Endodermal cell (in vitro differentiated cells): ENCODE results near the gene TMEM61. TPM values are rescaled to one million over a fixed set of nuclear protein-coding genes. Genes with fewer than 3 reads are reported as not detected.

Source experiments
- DNase-seq: peaks from one replicate; pipeline ENCODE4 v3.0.0-alpha.2; 2017
- H3K27ac ChIP-seq: 2 replicates; pipeline ENCODE4 v1.5.1; 2013; ENCODE audit warnings: mild to moderate bottlenecking, low read depth, low read length, moderate library complexity
- H3K27me3 ChIP-seq: 2 replicates; pipeline ENCODE4 v1.6.1; 2013; ENCODE audit warnings: mild to moderate bottlenecking, low read length, moderate library complexity; ENCODE audit not compliant: insufficient read depth, control insufficient read depth, poor library complexity, severe bottlenecking
- H3K36me3 ChIP-seq: 2 replicates; pipeline ENCODE4 v1.7.0; 2013; ENCODE audit warnings: mild to moderate bottlenecking, low read length, moderate library complexity; ENCODE audit not compliant: control insufficient read depth, insufficient read depth
- H3K4me1 ChIP-seq: one replicate; pipeline ENCODE4 v1.7.0; 2013; ENCODE audit warnings: low read length; ENCODE audit not compliant: control insufficient read depth, insufficient read depth
- H3K4me3 ChIP-seq: 2 replicates; pipeline ENCODE4 v1.5.1; 2013; ENCODE audit warnings: mild to moderate bottlenecking, low read length, moderate library complexity
- H3K9ac ChIP-seq: 2 replicates; pipeline ENCODE4 v1.6.1; 2013; ENCODE audit warnings: mild to moderate bottlenecking, low read length, moderate library complexity; ENCODE audit not compliant: poor library complexity, severe bottlenecking; ENCODE audit errors: extremely low read depth
- H3K9me3 ChIP-seq: 2 replicates; pipeline ENCODE4 v1.6.1; 2013; ENCODE audit warnings: mild to moderate bottlenecking, low read length, moderate library complexity; ENCODE audit not compliant: control insufficient read depth
- H3K27ac Mint-ChIP-seq: 2 replicates; pipeline ENCODE4 v1.8.0; 2020; ENCODE audit warnings: mixed read lengths
- H3K27me3 Mint-ChIP-seq: 2 replicates; pipeline ENCODE4 v1.8.0; 2021; ENCODE audit warnings: mild to moderate bottlenecking, mixed read lengths; ENCODE audit not compliant: insufficient read depth
- H3K36me3 Mint-ChIP-seq: 2 replicates; pipeline ENCODE4 v1.8.0; 2020; ENCODE audit warnings: low read depth, mixed read lengths
- H3K4me1 Mint-ChIP-seq: 2 replicates; pipeline ENCODE4 v1.8.0; 2020; ENCODE audit warnings: mixed read lengths
- H3K4me3 Mint-ChIP-seq: 2 replicates; pipeline ENCODE4 v1.8.0; 2020; ENCODE audit warnings: mild to moderate bottlenecking, moderate library complexity, mixed read lengths
- H3K9me3 Mint-ChIP-seq: 2 replicates; pipeline ENCODE4 v1.8.0; 2020; ENCODE audit warnings: mild to moderate bottlenecking, mixed read lengths
- WGBS, 2 experiments: methylation state at CpG; one replicate each; pipeline versions ENCODE4 v1.1.5 to v1.1.7; 2013; ENCODE audit warnings: missing lambda C conversion rate in 2 of 2, mixed read lengths in 1 of 2; ENCODE audit not compliant: insufficient coverage in 1 of 2, insufficient read length in 1 of 2; 5-methylcytosine and 5-hydroxymethylcytosine counted together
- total RNA-seq, 2 donors: library from RNA; stranded (reverse); fragmentation: NEBNext Ultra II Directional in 1 of 2; extraction: Animal tissue kit (Norgen Biotek cat#: 25700) in 1 of 2; gene quantifications; 2 replicates in 1 of 2; 3 replicates in 1 of 2; pipeline ENCODE4 v1.2.1, GENCODE V29; 2021
- TF ChIP-seq, protein P1 (sequence below): fragments of 200-600 bp; sonication (generic); conservative IDR thresholded peaks from 2 replicates; pipeline ENCODE4 v1.5.0; 2021; ENCODE audit warnings: antibody characterized with exemption, mild to moderate bottlenecking

TMEM61 gene
- total RNA-seq, 2 donors from 2014 or later, result not detected

- TF ChIP-seq, protein P1, sequence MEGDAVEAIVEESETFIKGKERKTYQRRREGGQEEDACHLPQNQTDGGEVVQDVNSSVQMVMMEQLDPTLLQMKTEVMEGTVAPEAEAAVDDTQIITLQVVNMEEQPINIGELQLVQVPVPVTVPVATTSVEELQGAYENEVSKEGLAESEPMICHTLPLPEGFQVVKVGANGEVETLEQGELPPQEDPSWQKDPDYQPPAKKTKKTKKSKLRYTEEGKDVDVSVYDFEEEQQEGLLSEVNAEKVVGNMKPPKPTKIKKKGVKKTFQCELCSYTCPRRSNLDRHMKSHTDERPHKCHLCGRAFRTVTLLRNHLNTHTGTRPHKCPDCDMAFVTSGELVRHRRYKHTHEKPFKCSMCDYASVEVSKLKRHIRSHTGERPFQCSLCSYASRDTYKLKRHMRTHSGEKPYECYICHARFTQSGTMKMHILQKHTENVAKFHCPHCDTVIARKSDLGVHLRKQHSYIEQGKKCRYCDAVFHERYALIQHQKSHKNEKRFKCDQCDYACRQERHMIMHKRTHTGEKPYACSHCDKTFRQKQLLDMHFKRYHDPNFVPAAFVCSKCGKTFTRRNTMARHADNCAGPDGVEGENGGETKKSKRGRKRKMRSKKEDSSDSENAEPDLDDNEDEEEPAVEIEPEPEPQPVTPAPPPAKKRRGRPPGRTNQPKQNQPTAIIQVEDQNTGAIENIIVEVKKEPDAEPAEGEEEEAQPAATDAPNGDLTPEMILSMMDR, result no peak
- H3K9me3 ChIP-seq, result no peaks in the 10 kb centered on the region
- Mint-ChIP-seq H3K4me3 (no peak overlapping the region), H3K27ac (peak overlapping the region; percentile 42), H3K27me3 (peaks cover 43% of the 10 kb centered on the region), H3K36me3 (no peaks in the 10 kb centered on the region), H3K4me1 (peaks cover 16% of the 10 kb centered on the region), H3K9me3 (no peaks in the 10 kb centered on the region)
- 90 to 96% methylated on average over 4 to 5 of the region's 5 CpGs for WGBS, 2 experiments
- no peaks in the 10 kb centered on the region for H3K4me1 ChIP-seq
- H3K36me3 ChIP-seq, result no peaks in the 10 kb centered on the region
- peaks cover 36% of the 10 kb centered on the region for H3K27me3 ChIP-seq
- no peak overlapping the region for H3K27ac ChIP-seq
- peak; percentile 85 for DNase-seq
- H3K4me3 ChIP-seq, result no peak overlapping the region
- no peak overlapping the region for H3K9ac ChIP-seq
These were observed 2.7 kb upstream of the TMEM61 start for GRCh38 chr1:54977533-54978297.

- peaks cover 15% of the 10 kb centered on the region for H3K4me1 Mint-ChIP-seq
- Histone ChIP-seq H3K36me3 (no peaks in the 10 kb centered on the region), H3K4me1 (no peaks in the 10 kb centered on the region), H3K9ac (no peak overlapping the region), H3K4me3 (no peak overlapping the region), H3K27me3 (peaks cover 36% of the 10 kb centered on the region), H3K9me3 (no peaks in the 10 kb centered on the region), H3K27ac (no peak overlapping the region)
- no peak overlapping the region for H3K4me3 Mint-ChIP-seq
- whole genome bisulfite sequencing, 2 experiments, result 95 to 100% methylated on average over 7 to 9 of the region's 9 CpGs
- H3K9me3 Mint-ChIP-seq, result no peaks in the 10 kb centered on the region
- no peaks in the 10 kb centered on the region for H3K36me3 Mint-ChIP-seq
- TF ChIP-seq, protein P1, result no peak
- peaks cover 45% of the 10 kb centered on the region for H3K27me3 Mint-ChIP-seq
- no peak overlapping the region for H3K27ac Mint-ChIP-seq
- no peak for DNase-seq
These were observed 1.7 kb upstream of the TMEM61 start for GRCh38 chr1:54978528-54979326.

DNA sequence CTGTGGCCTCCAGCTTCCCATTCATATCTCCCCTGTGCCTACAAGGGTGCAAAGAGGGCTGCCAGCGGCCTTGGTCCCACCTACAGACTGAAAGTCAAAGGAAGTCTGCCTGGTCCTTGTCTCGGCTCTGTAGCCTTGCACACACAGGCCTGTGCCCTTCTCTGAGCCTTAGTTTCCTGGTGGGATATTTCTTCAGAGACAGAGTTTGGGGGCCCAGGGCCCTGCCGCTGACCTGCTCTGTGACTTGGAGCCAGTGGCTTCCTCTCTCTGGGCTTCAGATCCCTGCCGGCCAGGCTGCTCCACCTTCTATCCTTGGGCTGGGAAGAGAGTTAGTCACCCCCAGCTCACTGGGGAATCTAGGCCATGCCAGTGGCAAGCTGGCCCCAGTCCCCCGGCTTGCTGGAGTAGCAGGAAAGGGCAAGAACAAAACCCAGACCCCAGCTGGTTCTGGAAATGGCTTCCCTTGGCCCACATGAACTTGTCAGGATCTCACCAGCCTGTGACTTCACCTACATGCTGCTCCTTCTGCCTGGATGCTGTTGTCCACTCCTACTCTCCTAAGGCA lies 1.0 kb upstream of the TMEM61 start:
- Histone ChIP-seq H3K27ac (no peak overlapping the region), H3K4me1 (no peaks in the 10 kb centered on the region), H3K4me3 (no peak overlapping the region), H3K36me3 (no peaks in the 10 kb centered on the region), H3K9ac (no peak overlapping the region), H3K27me3 (peaks cover 36% of the 10 kb centered on the region), H3K9me3 (no peaks in the 10 kb centered on the region)
- DNase-seq, result no peak
- no peak overlapping the region for H3K4me3 Mint-ChIP-seq
- H3K27ac Mint-ChIP-seq, result no peak overlapping the region
- no peaks in the 10 kb centered on the region for H3K9me3 Mint-ChIP-seq
- peaks cover 50% of the 10 kb centered on the region for H3K27me3 Mint-ChIP-seq
- 60 to 69% methylated on average over 3 to 5 of the region's 5 CpGs for WGBS, 2 experiments
- TF ChIP-seq, protein P1, result no peak
- H3K36me3 Mint-ChIP-seq, result no peaks in the 10 kb centered on the region
- H3K4me1 Mint-ChIP-seq, result peaks cover 15% of the 10 kb centered on the region
